Activated CD8-positive, alpha-beta T cell treated with anti-CD3 and anti-CD28 coated beads for 36 hours (primary cell): ENCODE data around the gene ELANE. TPM values are rescaled to one million over a fixed set of nuclear protein-coding genes. Genes with fewer than 3 reads are reported as not detected.

Experiments
- ATAC-seq: fragments of 200-7000 bp; cut with Tn5 transposase; one replicate; pipeline ENCODE4 v1.10.0; 2021; ENCODE audit warnings: mild to moderate bottlenecking, moderate library complexity
- CTCF ChIA-PET: fragments of 350-600 bp; sonication (Branson Sonifier 250); formaldehyde crosslinking; loops from one replicate; lab custom pipeline; 2021; ENCODE audit warnings: antibody characterized with exemption; lab: Charles Lee
- POLR2A ChIA-PET: fragments of 350-600 bp; sonication (Branson Sonifier 250); formaldehyde crosslinking; loops from one replicate; lab custom pipeline; 2021; ENCODE audit warnings: antibody characterized with exemption; lab: Charles Lee
- DNase-seq: peaks from one replicate; pipeline ENCODE4 v3.0.0-alpha.2; 2020
- H3K27ac Mint-ChIP-seq: one replicate; pipeline ENCODE4 v1.8.0; 2021; ENCODE audit warnings: mild to moderate bottlenecking, mixed read lengths
- H3K27me3 Mint-ChIP-seq: one replicate; pipeline ENCODE4 v1.8.0; 2021; ENCODE audit warnings: mixed read lengths
- H3K36me3 Mint-ChIP-seq: one replicate; pipeline ENCODE4 v1.8.0; 2021; ENCODE audit warnings: low read depth, mixed read lengths
- H3K4me1 Mint-ChIP-seq: one replicate; pipeline ENCODE4 v1.8.0; 2021; ENCODE audit warnings: low read depth, mixed read lengths
- H3K4me3 Mint-ChIP-seq: one replicate; pipeline ENCODE4 v1.8.0; 2021; ENCODE audit warnings: mild to moderate bottlenecking, moderate library complexity, mixed read lengths
- H3K9me3 Mint-ChIP-seq: one replicate; pipeline ENCODE4 v1.8.0; 2021; ENCODE audit warnings: mixed read lengths
- CTCF ChIP-seq: fragments of 200-600 bp; IDR thresholded peaks from one replicate; pipeline ENCODE4 v1.8.0; 2022; ENCODE audit warnings: antibody characterized with exemption, mild to moderate bottlenecking
- intact Hi-C: fragments of 100-400 bp; cut with micrococcal nuclease; formaldehyde crosslinking; loops from one replicate; pipeline ENCODE4 v1.10.0; 2022
- total RNA-seq, 2 experiments: library from RNA; stranded (reverse); gene quantifications; one replicate each; pipeline ENCODE4 v1.2.3, GENCODE V29; 2021

The ELANE gene
- total RNA-seq, 2 experiments from 2014 or later = not detected

- no peak for TF ChIP-seq CTCF
- no peaks in the 10 kb centered on the region for H3K27me3 Mint-ChIP-seq
- H3K36me3 Mint-ChIP-seq = peaks cover 9% of the 10 kb centered on the region
- H3K4me3 Mint-ChIP-seq = no peak overlapping the region
- CTCF ChIA-PET = interaction anchor here (1.2 to 1.8 kb wide), 2 partner anchors 8 to 15 kb away, joined by 3 to 6 read pairs; no protein-coding TSS in a partner anchor
- POLR2A ChIA-PET = interaction anchor here (1.8 kb wide), 1 partner anchor 9 kb away, joined by 9 read pairs; no protein-coding TSS in a partner anchor
- peak overlapping the region; percentile 71 for H3K27ac Mint-ChIP-seq
- peaks cover 10% of the 10 kb centered on the region for H3K4me1 Mint-ChIP-seq
- DNase-seq (no peak), ATAC-seq (no peak)
- intact Hi-C loops = no loop called here
- H3K9me3 Mint-ChIP-seq = peaks cover 2% of the 10 kb centered on the region
Observed at GRCh38 chr19:871446-872265, 19.6 kb downstream of the ELANE start.

GRCh38 chr19:872266-872951, 20.3 kb downstream of the ELANE start:
- Mint-ChIP-seq H3K4me3 (peak overlapping the region; percentile 54), H3K27ac (peak overlapping the region; percentile 67), H3K4me1 (peaks cover 10% of the 10 kb centered on the region), H3K36me3 (peaks cover 9% of the 10 kb centered on the region), H3K9me3 (peaks cover 2% of the 10 kb centered on the region), H3K27me3 (no peaks in the 10 kb centered on the region)
- ChIA-PET CTCF (interaction anchor here (1.8 kb wide), 1 partner anchor 9 kb away, joined by 6 read pairs; no protein-coding TSS in a partner anchor), POLR2A (interaction anchor here (0.6 to 1.8 kb wide), 2 partner anchors 10 to 18 kb away, joined by 4 to 9 read pairs; no protein-coding TSS in a partner anchor)
- no peak for TF ChIP-seq CTCF
- ATAC-seq (peak; percentile 91), DNase-seq (peak; percentile 94)
- intact Hi-C loops = no loop called here

GRCh38 chr19:873084-873483, 21.0 kb downstream of the ELANE start:
- H3K27me3 Mint-ChIP-seq = no peaks in the 10 kb centered on the region
- DNase-seq (peak; percentile 86), ATAC-seq (peak; percentile 85)
- H3K27ac Mint-ChIP-seq = peak overlapping the region; percentile 61
- H3K36me3 Mint-ChIP-seq = peaks cover 9% of the 10 kb centered on the region
- no peak overlapping the region for H3K4me3 Mint-ChIP-seq
- H3K4me1 Mint-ChIP-seq = peaks cover 10% of the 10 kb centered on the region
- no peak for TF ChIP-seq CTCF
- ChIA-PET CTCF (interaction anchor here (1.8 kb wide), 1 partner anchor 10 kb away, joined by 6 read pairs; no protein-coding TSS in a partner anchor), POLR2A (interaction anchor here (1.8 kb wide), 1 partner anchor 10 kb away, joined by 9 read pairs; no protein-coding TSS in a partner anchor)
- peaks cover 2% of the 10 kb centered on the region for H3K9me3 Mint-ChIP-seq
- intact Hi-C loops = no loop called here

GRCh38 chr19:873561-874041, 21.5 kb downstream of the ELANE start:
- H3K36me3 Mint-ChIP-seq = peaks cover 9% of the 10 kb centered on the region
- H3K27me3 Mint-ChIP-seq = no peaks in the 10 kb centered on the region
- H3K9me3 Mint-ChIP-seq = peaks cover 2% of the 10 kb centered on the region
- POLR2A ChIA-PET = no interaction called here
- ATAC-seq (no peak), DNase-seq (no peak)
- CTCF ChIA-PET = no interaction called here
- no peak overlapping the region for H3K27ac Mint-ChIP-seq
- H3K4me3 Mint-ChIP-seq = no peak overlapping the region
- TF ChIP-seq CTCF = no peak
- intact Hi-C loops = no loop called here
- peaks cover 10% of the 10 kb centered on the region for H3K4me1 Mint-ChIP-seq
